ENCODE results near the gene NDE1. TPM values are rescaled to one million over a fixed set of nuclear protein-coding genes. Genes with fewer than 3 reads are reported as not detected.
"Not testable (repeated sequence)": the region's sequence is repeated elsewhere in the genome, so short reads cannot be mapped to it uniquely, and the experiment has no call there.

Gene NDE1
- total RNA-seq, 4 donors from 2014 or later, result 4.0 to 26.2 (median 11.9) TPM

- H3K4me3 ChIP-seq, result no peak overlapping the region
- peaks cover 0 to 18% of the 10 kb centered on the region in 2 donors for H3K36me3 ChIP-seq
- DNase-seq (no peak), ATAC-seq (no peak)
- H3K27me3 ChIP-seq, result no peaks in the 10 kb centered on the region
- TF ChIP-seq, protein P1, sequence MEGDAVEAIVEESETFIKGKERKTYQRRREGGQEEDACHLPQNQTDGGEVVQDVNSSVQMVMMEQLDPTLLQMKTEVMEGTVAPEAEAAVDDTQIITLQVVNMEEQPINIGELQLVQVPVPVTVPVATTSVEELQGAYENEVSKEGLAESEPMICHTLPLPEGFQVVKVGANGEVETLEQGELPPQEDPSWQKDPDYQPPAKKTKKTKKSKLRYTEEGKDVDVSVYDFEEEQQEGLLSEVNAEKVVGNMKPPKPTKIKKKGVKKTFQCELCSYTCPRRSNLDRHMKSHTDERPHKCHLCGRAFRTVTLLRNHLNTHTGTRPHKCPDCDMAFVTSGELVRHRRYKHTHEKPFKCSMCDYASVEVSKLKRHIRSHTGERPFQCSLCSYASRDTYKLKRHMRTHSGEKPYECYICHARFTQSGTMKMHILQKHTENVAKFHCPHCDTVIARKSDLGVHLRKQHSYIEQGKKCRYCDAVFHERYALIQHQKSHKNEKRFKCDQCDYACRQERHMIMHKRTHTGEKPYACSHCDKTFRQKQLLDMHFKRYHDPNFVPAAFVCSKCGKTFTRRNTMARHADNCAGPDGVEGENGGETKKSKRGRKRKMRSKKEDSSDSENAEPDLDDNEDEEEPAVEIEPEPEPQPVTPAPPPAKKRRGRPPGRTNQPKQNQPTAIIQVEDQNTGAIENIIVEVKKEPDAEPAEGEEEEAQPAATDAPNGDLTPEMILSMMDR (IDR thresholded peaks at IDR 0.05 in 4 of 5, conservative IDR thresholded peaks at IDR 0.05 in 1 of 5), result no peak
- no peak for TF ChIP-seq POLR2A (IDR thresholded peaks at IDR 0.05)
- H3K4me1 ChIP-seq, result no peaks in the 10 kb centered on the region
- H3K9me3 ChIP-seq, result no peaks in the 10 kb centered on the region
- in situ Hi-C loops (cut with MboI; ENCODE audit: low sequenced_read_pairs in 4 of 4), result no loop called here
- no peak overlapping the region for H3K27ac ChIP-seq
- intact Hi-C loops (cut with DNase I; ENCODE audit: low total_unique reads), result no loop called here
Observed at GRCh38 chr16:15726715-15727114, 76.7 kb downstream of the NDE1 start.

GRCh38 chr16:15727697-15728096 is 77.7 kb downstream of the NDE1 start:
- intact Hi-C loops (cut with DNase I; ENCODE audit: low total_unique reads); DNase-seq; H3K9me3 ChIP-seq; H3K4me3 ChIP-seq; H3K27ac ChIP-seq; H3K27me3 ChIP-seq; ATAC-seq; H3K4me1 ChIP-seq; in situ Hi-C loops (cut with MboI; ENCODE audit: low sequenced_read_pairs in 4 of 4): not testable (repeated sequence)
- H3K36me3 ChIP-seq, result peaks cover 0 to 18% of the 10 kb centered on the region in 2 donors

DNA sequence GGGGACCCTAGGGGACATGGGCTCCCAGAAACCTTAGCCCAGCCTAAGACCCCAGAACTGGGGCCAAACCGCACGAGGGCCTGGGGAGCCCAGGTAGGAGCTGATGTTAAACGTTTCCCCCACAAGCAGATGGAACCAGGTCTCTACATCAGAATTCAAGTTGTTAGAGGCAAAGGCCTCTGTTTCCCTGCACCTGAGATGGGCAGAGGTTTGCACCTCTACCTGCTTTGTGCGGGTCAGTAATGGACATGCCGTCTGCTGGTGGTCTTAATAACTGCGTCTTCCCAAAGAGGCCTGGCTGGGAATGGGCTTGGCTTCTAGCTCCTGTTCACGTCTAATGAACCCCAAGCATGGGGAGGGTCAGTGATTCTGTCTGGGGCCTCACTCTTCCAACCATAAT is 79.1 kb downstream of the NDE1 start:
- in situ Hi-C loops (cut with MboI; ENCODE audit: low sequenced_read_pairs in 4 of 4), result no loop called here

GRCh38 chr16:15732416-15732815 is 82.4 kb downstream of the NDE1 start:
- no peaks in the 10 kb centered on the region for H3K4me1 ChIP-seq
- no peak for TF ChIP-seq POLR2A (IDR thresholded peaks at IDR 0.05)
- TF ChIP-seq, protein P1 (IDR thresholded peaks at IDR 0.05 in 4 of 5, conservative IDR thresholded peaks at IDR 0.05 in 1 of 5), result no peak
- no peak for ATAC-seq
- H3K27me3 ChIP-seq, result no peaks in the 10 kb centered on the region
- H3K4me3 ChIP-seq, result no peak overlapping the region
- DNase-seq, result no peak
- no peak overlapping the region for H3K27ac ChIP-seq
- in situ Hi-C loops (cut with MboI; ENCODE audit: low sequenced_read_pairs in 4 of 4), result loop anchor here in 1 of 4 donors (10.0 kb wide), 1 partner anchor 58 kb away; no protein-coding TSS in a partner anchor
- no peaks in the 10 kb centered on the region for H3K9me3 ChIP-seq
- peaks cover 0 to 6% of the 10 kb centered on the region in 2 donors for H3K36me3 ChIP-seq
- intact Hi-C loops (cut with DNase I; ENCODE audit: low total_unique reads), result no loop called here

More for the DNA sequence above, 79.1 kb downstream of the NDE1 start:
- TF ChIP-seq POLR2A (IDR thresholded peaks at IDR 0.05), result no peak
- TF ChIP-seq, protein P1 (IDR thresholded peaks at IDR 0.05 in 4 of 5, conservative IDR thresholded peaks at IDR 0.05 in 1 of 5), result no peak
- DNase-seq, result no peak
- intact Hi-C loops (cut with DNase I; ENCODE audit: low total_unique reads), result no loop called here
- Histone ChIP-seq H3K27me3 (no peaks in the 10 kb centered on the region), H3K9me3 (no peaks in the 10 kb centered on the region), H3K36me3 (peaks cover 0 to 22% of the 10 kb centered on the region in 2 donors), H3K4me1 (no peaks in the 10 kb centered on the region), H3K27ac (no peak overlapping the region), H3K4me3 (no peak overlapping the region)
- ATAC-seq, result no peak

- no peak for TF ChIP-seq POLR2A (IDR thresholded peaks at IDR 0.05)
- TF ChIP-seq, protein P1 (IDR thresholded peaks at IDR 0.05 in 4 of 5, conservative IDR thresholded peaks at IDR 0.05 in 1 of 5), result no peak
- Histone ChIP-seq H3K27me3 (no peaks in the 10 kb centered on the region), H3K9me3 (no peaks in the 10 kb centered on the region), H3K36me3 (peaks cover 0 to 6% of the 10 kb centered on the region in 2 donors), H3K27ac (no peak overlapping the region), H3K4me3 (no peak overlapping the region), H3K4me1 (no peaks in the 10 kb centered on the region)
- no peak for ATAC-seq
- intact Hi-C loops (cut with DNase I; ENCODE audit: low total_unique reads) (no loop called here), in situ Hi-C loops (cut with MboI; ENCODE audit: low sequenced_read_pairs in 4 of 4) (loop anchor here in 1 of 4 donors (10.0 kb wide), 1 partner anchor 61 kb away; no protein-coding TSS in a partner anchor)
- DNase-seq, result no peak
Observed at GRCh38 chr16:15735610-15736009, 85.6 kb downstream of the NDE1 start.

Data from gastrocnemius medialis (tissue), 4 donors.